PC-3 (cell line): ENCODE measurements around the gene ARL10. TPM values are rescaled to one million over a fixed set of nuclear protein-coding genes. Genes with fewer than 3 reads are reported as not detected.

Experiments
- ATAC-seq: fragments of 200-7000 bp; cut with Tn5 transposase; 2 replicates; pipeline ENCODE4 v1.9.1; 2020; ENCODE audit warnings: mild to moderate bottlenecking, moderate library complexity
- BruUV-seq: library from RNA; stranded (reverse); fragments of 400-500 nt; replicated peaks from 2 replicates; lab custom pipeline; 2021; lab: Mats Ljungman, UMichigan
- CTCF ChIA-PET: fragments of 300-600 bp; sonication (Branson Sonifier 250); formaldehyde crosslinking; loops from one replicate; lab custom pipeline; 2022; ENCODE audit warnings: antibody characterized with exemption; lab: Charles Lee
- POLR2A ChIA-PET: fragments of 300-600 bp; sonication (Branson Sonifier 250); formaldehyde crosslinking; loops from one replicate; lab custom pipeline; 2022; ENCODE audit warnings: antibody characterized with exemption; ENCODE audit not compliant: unreplicated experiment; lab: Charles Lee
- DNase-seq: peaks from one replicate; pipeline ENCODE4 v3.0.0-alpha.2; 2015
- H2AFZ ChIP-seq: fragments of 300-600 bp; sonication (generic); 2 replicates; pipeline ENCODE4 v1.6.0; 2016; ENCODE audit warnings: antibody characterized with exemption, low read length
- H3F3A ChIP-seq: fragments of 300-600 bp; sonication (generic); one replicate; pipeline ENCODE4 v1.6.0; 2017; ENCODE audit warnings: antibody characterized with exemption, low read length, control low read depth, mild to moderate bottlenecking; ENCODE audit not compliant: unreplicated experiment
- H3K27ac ChIP-seq: fragments of 300-600 bp; sonication (generic); 2 replicates; pipeline ENCODE4 v1.5.1; 2016; ENCODE audit warnings: mild to moderate bottlenecking, low read length
- H3K27me3 ChIP-seq: fragments of 300-600 bp; sonication (generic); 2 replicates; pipeline ENCODE4 v1.6.1; 2016; ENCODE audit warnings: low read length, mixed read lengths
- H3K36me3 ChIP-seq: fragments of 300-600 bp; sonication (generic); 2 replicates; pipeline ENCODE4 v1.6.1; 2016; ENCODE audit warnings: low read depth, mixed run types, low read length, mixed read lengths
- H3K4me1 ChIP-seq: fragments of 300-600 bp; sonication (generic); 2 replicates; pipeline ENCODE4 v1.5.1; 2016; ENCODE audit warnings: low read length; ENCODE audit not compliant: insufficient read depth
- H3K4me2 ChIP-seq: fragments of 300-600 bp; sonication (generic); 2 replicates; pipeline ENCODE4 v1.6.0; 2016; ENCODE audit warnings: low read length
- H3K4me3 ChIP-seq: fragments of 300-600 bp; sonication (generic); 2 replicates; pipeline ENCODE4 v1.5.1; 2016; ENCODE audit warnings: mild to moderate bottlenecking, low read length, mixed read lengths
- H3K79me2 ChIP-seq: fragments of 300-600 bp; sonication (generic); 2 replicates; pipeline ENCODE4 v1.6.1; 2017; ENCODE audit warnings: low read length, mixed read lengths
- H3K9ac ChIP-seq: fragments of 300-600 bp; sonication (generic); 2 replicates; pipeline ENCODE4 v1.6.0; 2016; ENCODE audit warnings: mild to moderate bottlenecking, low read length
- H3K9me2 ChIP-seq: fragments of 300-600 bp; sonication (generic); replicated peaks from 2 replicates; pipeline ENCODE4 v1.6.1; 2016; ENCODE audit warnings: mixed run types, low read length, mixed read lengths
- H3K9me3 ChIP-seq: fragments of 300-600 bp; sonication (generic); 2 replicates; pipeline ENCODE4 v1.6.1; 2016; ENCODE audit warnings: low read length, mixed read lengths
- H4K20me1 ChIP-seq: fragments of 300-600 bp; sonication (generic); 2 replicates; pipeline ENCODE4 v1.6.1; 2016; ENCODE audit warnings: low read length, mixed read lengths
- CTCF ChIP-seq: fragments of 300-600 bp; sonication (generic); conservative IDR thresholded peaks from 2 replicates; pipeline ENCODE4 v1.5.1; 2017; ENCODE audit warnings: antibody characterized with exemption, low read depth, mild to moderate bottlenecking, low read length
- EZH2 ChIP-seq: fragments of 300-600 bp; sonication (generic); IDR thresholded peaks from one replicate; pipeline ENCODE4 v1.6.1; 2017; ENCODE audit warnings: antibody characterized with exemption, mild to moderate bottlenecking, low read length; ENCODE audit not compliant: unreplicated experiment
- EZH2phosphoT487 ChIP-seq: fragments of 300-600 bp; sonication (generic); IDR thresholded peaks from 2 replicates; pipeline ENCODE4 v1.6.1; 2018; ENCODE audit warnings: mild to moderate bottlenecking, antibody characterized with exemption, low read length, borderline replicate concordance
- intact Hi-C: fragments of 100-400 bp; cut with micrococcal nuclease; formaldehyde crosslinking; loops from 2 replicates; pipeline ENCODE4 v1.9.0; 2023
- total RNA-seq: library from RNA; depleted of rRNA; stranded (reverse); fragments of >200 nt; gene quantifications from 2 replicates; pipeline ENCODE4 v1.2.3, GENCODE V29; 2014

Gene ARL10
- total RNA-seq, 1 experiment from 2014 or later, result 0.15 TPM

- ATAC-seq, result no peak
- no peaks in the 10 kb centered on the region for H3K9me3 ChIP-seq
- no peak overlapping the region for H2AFZ ChIP-seq
- ChIA-PET CTCF (no interaction called here), POLR2A (no interaction called here)
- peaks cover 58% of the 10 kb centered on the region for H3K36me3 ChIP-seq
- BruUV-seq, result no TSS peak
- peaks cover 32% of the 10 kb centered on the region for H4K20me1 ChIP-seq
- H3K27me3 ChIP-seq, result no peaks in the 10 kb centered on the region
- TF ChIP-seq CTCF, result no peak
- no peak for TF ChIP-seq EZH2
- TF ChIP-seq EZH2phosphoT487, result no peak
- H3K27ac ChIP-seq, result no peak overlapping the region
- peaks cover 14% of the 10 kb centered on the region for H3K4me1 ChIP-seq
- no peaks in the 10 kb centered on the region for H3K9me2 ChIP-seq
- no peaks in the 10 kb centered on the region for H3F3A ChIP-seq
- no peak for DNase-seq
- no peak overlapping the region for H3K4me2 ChIP-seq
- peaks cover 49% of the 10 kb centered on the region for H3K79me2 ChIP-seq
- H3K4me3 ChIP-seq, result no peak overlapping the region
- H3K9ac ChIP-seq, result no peak overlapping the region
- intact Hi-C loops, result no loop called here
These were observed 19.2 kb downstream of the ARL10 start for GRCh38 chr5:176384366-176384930.

DNA sequence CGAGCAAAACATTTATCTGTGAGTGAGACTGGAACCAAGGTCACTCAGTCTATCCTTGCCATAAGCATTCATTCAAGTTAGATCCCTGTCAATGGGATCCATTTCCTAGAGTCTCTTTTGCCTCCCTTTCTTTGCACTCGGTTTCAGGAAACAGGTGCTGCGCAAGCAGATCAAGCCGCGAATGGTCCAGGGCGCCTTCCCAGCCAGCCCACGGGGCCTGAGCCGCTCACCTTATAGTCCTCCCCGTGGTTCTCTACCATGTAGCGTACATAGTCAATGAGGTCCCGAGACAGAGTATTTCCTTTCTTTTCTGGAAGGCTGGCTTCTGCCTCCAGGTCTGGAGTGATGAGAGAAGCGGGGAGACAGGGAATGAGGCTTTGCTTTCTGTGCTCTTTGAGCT, 19.7 kb downstream of the ARL10 start:
- no peak overlapping the region for H2AFZ ChIP-seq
- ChIA-PET POLR2A (no interaction called here), CTCF (no interaction called here)
- peaks cover 54% of the 10 kb centered on the region for H3K79me2 ChIP-seq
- no peak overlapping the region for H3K4me2 ChIP-seq
- no TSS peak for BruUV-seq
- peaks cover 58% of the 10 kb centered on the region for H3K36me3 ChIP-seq
- H4K20me1 ChIP-seq, result peaks cover 32% of the 10 kb centered on the region
- peaks cover 14% of the 10 kb centered on the region for H3K4me1 ChIP-seq
- H3K9me2 ChIP-seq, result no peaks in the 10 kb centered on the region
- no peaks in the 10 kb centered on the region for H3K9me3 ChIP-seq
- no peak overlapping the region for H3K4me3 ChIP-seq
- intact Hi-C loops, result no loop called here
- DNase-seq (no peak), ATAC-seq (no peak)
- H3K9ac ChIP-seq, result no peak overlapping the region
- no peaks in the 10 kb centered on the region for H3F3A ChIP-seq
- no peak overlapping the region for H3K27ac ChIP-seq
- TF ChIP-seq EZH2 (no peak), CTCF (no peak), EZH2phosphoT487 (no peak)
- no peaks in the 10 kb centered on the region for H3K27me3 ChIP-seq

GRCh38 chr5:176386491-176386890, 21.2 kb downstream of the ARL10 start:
- POLR2A ChIA-PET, result no interaction called here
- CTCF ChIA-PET, result no interaction called here
- H3K27me3 ChIP-seq, result no peaks in the 10 kb centered on the region
- BruUV-seq, result no TSS peak
- H3K4me2 ChIP-seq, result peak overlapping the region; percentile 99
- no peaks in the 10 kb centered on the region for H3K9me2 ChIP-seq
- H3K9me3 ChIP-seq, result no peaks in the 10 kb centered on the region
- H3K4me1 ChIP-seq, result peaks cover 14% of the 10 kb centered on the region
- peaks cover 67% of the 10 kb centered on the region for H3K79me2 ChIP-seq
- H3K27ac ChIP-seq, result no peak overlapping the region
- peak overlapping the region; percentile 94 for H3K4me3 ChIP-seq
- intact Hi-C loops, result no loop called here
- peaks cover 65% of the 10 kb centered on the region for H3K36me3 ChIP-seq
- no peak overlapping the region for H3K9ac ChIP-seq
- no peak overlapping the region for H2AFZ ChIP-seq
- no peak for DNase-seq
- no peak for TF ChIP-seq EZH2
- no peak for TF ChIP-seq EZH2phosphoT487
- TF ChIP-seq CTCF, result no peak
- no peaks in the 10 kb centered on the region for H3F3A ChIP-seq
- ATAC-seq, result no peak
- peaks cover 32% of the 10 kb centered on the region for H4K20me1 ChIP-seq
